BLaER1 (cell line): Measurements from ENCODE around the gene ETS2.

ENCODE experiments used
- H3K27ac ChIP-seq: shearing (Covaris generic); formaldehyde crosslinking; 2 replicates; pipeline ENCODE4 v1.8.1; 2022
- H3K27me3 ChIP-seq: shearing (Covaris generic); formaldehyde crosslinking; 2 replicates; pipeline ENCODE4 v1.8.1; 2022
- H3K36me3 ChIP-seq: shearing (Covaris generic); formaldehyde crosslinking; 2 replicates; pipeline ENCODE4 v1.8.1; 2022
- H3K4me1 ChIP-seq: shearing (Covaris generic); formaldehyde crosslinking; 2 replicates; pipeline ENCODE4 v1.8.1; 2022
- H3K4me2 ChIP-seq: shearing (Covaris generic); formaldehyde crosslinking; 2 replicates; pipeline ENCODE4 v1.8.1; 2022
- H3K4me3 ChIP-seq: shearing (Covaris generic); formaldehyde crosslinking; 2 replicates; pipeline ENCODE4 v1.8.1; 2022
- H3K9ac ChIP-seq: shearing (Covaris generic); formaldehyde crosslinking; 2 replicates; pipeline ENCODE4 v1.8.1; 2022
- H3K9me3 ChIP-seq: shearing (Covaris generic); formaldehyde crosslinking; 2 replicates; pipeline ENCODE4 v1.8.1; 2022
- H4K20me1 ChIP-seq: shearing (Covaris generic); formaldehyde crosslinking; 2 replicates; pipeline ENCODE4 v1.8.1; 2022
- Cebpa-rat ChIP-seq: shearing (Covaris generic); IDR thresholded peaks from 2 replicates; pipeline ENCODE4 v1.8.1; 2022

Gene ETS2

GRCh38 chr21:38863291-38863690 is 57.6 kb downstream of the ETS2 start:
- Histone ChIP-seq H3K4me1 (peaks cover 70% of the 10 kb centered on the region), H3K27me3 (no peaks in the 10 kb centered on the region), H3K9me3 (no peaks in the 10 kb centered on the region), H3K36me3 (no peaks in the 10 kb centered on the region), H3K9ac (0 out of 2 replicates have a peak overlapping the region, but pooled peaks have one; percentile 71), H3K4me2 (peak overlapping the region; percentile 88), H3K27ac (peak overlapping the region; percentile 91), H3K4me3 (no peak overlapping the region), H4K20me1 (no peaks in the 10 kb centered on the region)
- TF ChIP-seq Cebpa-rat, result no peak

DNA sequence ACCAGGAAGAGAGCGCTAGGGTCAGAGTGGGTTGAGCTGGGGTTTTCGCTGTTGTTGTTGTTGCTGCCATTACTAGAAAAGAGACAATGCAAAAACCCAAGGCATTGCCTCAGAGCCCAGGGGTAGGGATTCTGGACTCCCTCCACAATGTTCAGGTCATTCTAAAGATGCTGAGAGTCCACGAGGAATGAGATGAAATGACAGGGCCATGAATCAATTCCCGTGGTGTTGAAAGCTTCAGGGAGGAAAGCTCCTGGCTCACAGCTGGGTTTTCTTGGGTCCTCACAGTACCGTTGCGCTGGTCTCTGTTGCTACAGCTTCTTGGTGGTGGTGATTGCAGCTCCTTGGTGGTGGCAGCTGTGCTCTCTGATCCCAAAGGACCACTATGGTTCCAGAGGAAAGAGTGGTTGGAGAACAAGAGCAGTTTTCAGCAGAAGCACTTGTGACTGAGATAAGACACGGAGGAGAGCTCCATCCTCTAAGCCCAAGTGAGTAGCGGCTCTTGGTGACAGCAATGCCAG is 58.2 kb downstream of the ETS2 start:
- H3K9me3 ChIP-seq, result no peaks in the 10 kb centered on the region
- no peak for TF ChIP-seq Cebpa-rat
- peak overlapping the region; percentile 38; the same call in 1 of the 2 replicates for H3K9ac ChIP-seq
- H3K27ac ChIP-seq, result peak overlapping the region; percentile 91
- no peaks in the 10 kb centered on the region for H3K27me3 ChIP-seq
- peaks cover 70% of the 10 kb centered on the region for H3K4me1 ChIP-seq
- H3K4me3 ChIP-seq, result no peak overlapping the region
- peak overlapping the region; percentile 88 for H3K4me2 ChIP-seq
- no peaks in the 10 kb centered on the region for H3K36me3 ChIP-seq
- no peaks in the 10 kb centered on the region for H4K20me1 ChIP-seq

GRCh38 chr21:38864964-38865363 is 59.2 kb downstream of the ETS2 start:
- Histone ChIP-seq H3K27me3 (no peaks in the 10 kb centered on the region), H3K9me3 (no peaks in the 10 kb centered on the region), H4K20me1 (no peaks in the 10 kb centered on the region), H3K4me2 (peak overlapping the region; percentile 88; the same call in 1 of the 2 replicates), H3K9ac (no peak overlapping the region), H3K4me1 (peaks cover 70% of the 10 kb centered on the region), H3K4me3 (no peak overlapping the region), H3K36me3 (no peaks in the 10 kb centered on the region), H3K27ac (peak overlapping the region; percentile 91; the same call in 1 of the 2 replicates)
- TF ChIP-seq Cebpa-rat, result no peak

- H3K9me3 ChIP-seq, result peaks cover 12% of the 10 kb centered on the region
- no peaks in the 10 kb centered on the region for H3K27me3 ChIP-seq
- H3K9ac ChIP-seq, result 0 out of 2 replicates have a peak overlapping the region, but pooled peaks have one; percentile 17
- peak overlapping the region; percentile 55; the same call in 1 of the 2 replicates for H3K27ac ChIP-seq
- peaks cover 33% of the 10 kb centered on the region for H3K4me1 ChIP-seq
- no peaks in the 10 kb centered on the region for H3K36me3 ChIP-seq
- H4K20me1 ChIP-seq, result no peaks in the 10 kb centered on the region
- H3K4me3 ChIP-seq, result no peak overlapping the region
- TF ChIP-seq Cebpa-rat, result no peak
- H3K4me2 ChIP-seq, result peak overlapping the region; percentile 75
Observed at GRCh38 chr21:38869196-38869595, 63.5 kb downstream of the ETS2 start.

DNA sequence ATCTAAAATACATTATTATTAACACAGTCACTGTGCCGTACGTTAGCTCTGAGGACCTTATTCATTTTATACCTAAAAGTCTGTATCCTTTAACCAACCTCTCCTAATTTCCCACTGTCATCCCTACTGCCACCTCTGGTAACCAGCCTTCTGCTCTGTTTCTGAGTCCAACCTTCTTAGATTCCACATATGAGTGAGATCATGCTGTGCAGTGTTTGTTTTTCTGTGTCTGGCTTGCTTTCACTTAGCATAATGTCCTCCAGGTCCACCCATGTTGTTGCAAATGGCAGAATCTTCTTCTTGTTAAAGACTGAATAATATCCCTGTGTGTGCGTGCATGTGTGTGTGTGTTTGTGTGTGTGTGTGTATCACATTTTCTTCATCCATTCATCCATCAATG is 64.2 kb downstream of the ETS2 start:
- Histone ChIP-seq H3K9ac (no peak overlapping the region), H3K4me3 (no peak overlapping the region), H3K27ac (no peak overlapping the region), H3K27me3 (no peaks in the 10 kb centered on the region), H3K36me3 (no peaks in the 10 kb centered on the region), H3K4me1 (peaks cover 26% of the 10 kb centered on the region), H3K9me3 (peaks cover 12% of the 10 kb centered on the region), H4K20me1 (no peaks in the 10 kb centered on the region), H3K4me2 (peak overlapping the region; percentile 12; the same call in 1 of the 2 replicates)
- TF ChIP-seq Cebpa-rat, result no peak
